Parathyroid adenoma (tissue), 2 donors: ENCODE measurements around the gene DTNA.

Experiments used
- H2AFZ ChIP-seq: fragments of 300-600 bp; sonication (generic); one replicate; pipeline ENCODE4 v1.7.0; 2017; ENCODE audit warnings: antibody characterized with exemption, mild to moderate bottlenecking
- H3K27ac ChIP-seq: fragments of 300-600 bp; sonication (generic); one replicate; pipeline ENCODE4 v1.7.0; 2017
- H3K27me3 ChIP-seq: fragments of 300-600 bp; sonication (generic); one replicate; pipeline ENCODE4 v1.7.0; 2017; ENCODE audit warnings: low read length; ENCODE audit not compliant: control insufficient read depth, insufficient read depth
- H3K36me3 ChIP-seq: fragments of 300-600 bp; sonication (generic); one replicate; pipeline ENCODE4 v1.7.0; 2017; ENCODE audit warnings: low read length; ENCODE audit not compliant: control insufficient read depth, insufficient read depth
- H3K4me1 ChIP-seq: fragments of 300-600 bp; sonication (generic); one replicate; pipeline ENCODE4 v1.7.0; 2017; ENCODE audit warnings: control low read depth
- H3K4me2 ChIP-seq: fragments of 300-600 bp; sonication (generic); one replicate; pipeline ENCODE4 v1.7.0; 2017; ENCODE audit warnings: low read length
- H3K4me3 ChIP-seq: fragments of 300-600 bp; sonication (generic); one replicate; pipeline ENCODE4 v1.7.0; 2017; ENCODE audit warnings: low read depth, low read length
- H3K79me2 ChIP-seq: fragments of 300-600 bp; sonication (generic); one replicate; pipeline ENCODE4 v1.7.0; 2017; ENCODE audit warnings: control low read depth
- H3K9ac ChIP-seq: fragments of 300-600 bp; sonication (generic); one replicate; pipeline ENCODE4 v1.7.0; 2017; ENCODE audit warnings: mild to moderate bottlenecking
- H3K9me3 ChIP-seq: fragments of 300-600 bp; sonication (generic); one replicate; pipeline ENCODE4 v1.7.0; 2017; ENCODE audit warnings: low read length; ENCODE audit not compliant: control insufficient read depth
- TF ChIP-seq, protein P1 (sequence below): fragments of 300-600 bp; sonication (generic); IDR thresholded peaks from one replicate; pipeline ENCODE4 v1.7.0; 2017; ENCODE audit warnings: antibody characterized with exemption, mild to moderate bottlenecking
- donor health status: primary hyperparathyroidism.

Gene DTNA

DNA sequence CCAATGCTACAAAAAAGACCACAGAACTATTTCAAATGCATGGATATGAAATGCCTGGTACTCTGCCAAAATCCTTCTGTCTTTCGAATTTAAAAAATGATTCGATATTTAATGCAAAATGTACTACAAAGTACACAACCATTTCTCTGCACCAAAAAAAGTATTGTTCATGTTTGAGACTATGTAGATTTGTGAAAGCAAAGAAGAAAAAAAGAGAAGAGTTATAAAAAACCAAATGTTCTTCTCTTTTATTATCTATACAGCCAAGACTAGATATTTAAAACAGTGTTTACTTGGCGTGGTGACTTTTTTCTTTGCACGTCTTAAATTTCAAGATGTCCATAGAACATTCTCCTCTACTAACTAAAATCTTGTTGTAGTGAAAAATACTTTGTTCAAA lies 89.2 kb downstream of the DTNA start:
- Histone ChIP-seq H3K27ac (no peak overlapping the region), H3K4me2 (no peak overlapping the region), H3K4me1 (no peaks in the 10 kb centered on the region), H3K9ac (no peak overlapping the region), H3K36me3 (no peaks in the 10 kb centered on the region), H3K9me3 (no peaks in the 10 kb centered on the region), H3K27me3 (no peaks in the 10 kb centered on the region), H3K4me3 (no peak overlapping the region), H3K79me2 (no peaks in the 10 kb centered on the region), H2AFZ (no peak overlapping the region)
- TF ChIP-seq, protein P1, sequence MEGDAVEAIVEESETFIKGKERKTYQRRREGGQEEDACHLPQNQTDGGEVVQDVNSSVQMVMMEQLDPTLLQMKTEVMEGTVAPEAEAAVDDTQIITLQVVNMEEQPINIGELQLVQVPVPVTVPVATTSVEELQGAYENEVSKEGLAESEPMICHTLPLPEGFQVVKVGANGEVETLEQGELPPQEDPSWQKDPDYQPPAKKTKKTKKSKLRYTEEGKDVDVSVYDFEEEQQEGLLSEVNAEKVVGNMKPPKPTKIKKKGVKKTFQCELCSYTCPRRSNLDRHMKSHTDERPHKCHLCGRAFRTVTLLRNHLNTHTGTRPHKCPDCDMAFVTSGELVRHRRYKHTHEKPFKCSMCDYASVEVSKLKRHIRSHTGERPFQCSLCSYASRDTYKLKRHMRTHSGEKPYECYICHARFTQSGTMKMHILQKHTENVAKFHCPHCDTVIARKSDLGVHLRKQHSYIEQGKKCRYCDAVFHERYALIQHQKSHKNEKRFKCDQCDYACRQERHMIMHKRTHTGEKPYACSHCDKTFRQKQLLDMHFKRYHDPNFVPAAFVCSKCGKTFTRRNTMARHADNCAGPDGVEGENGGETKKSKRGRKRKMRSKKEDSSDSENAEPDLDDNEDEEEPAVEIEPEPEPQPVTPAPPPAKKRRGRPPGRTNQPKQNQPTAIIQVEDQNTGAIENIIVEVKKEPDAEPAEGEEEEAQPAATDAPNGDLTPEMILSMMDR: no peak

DNA sequence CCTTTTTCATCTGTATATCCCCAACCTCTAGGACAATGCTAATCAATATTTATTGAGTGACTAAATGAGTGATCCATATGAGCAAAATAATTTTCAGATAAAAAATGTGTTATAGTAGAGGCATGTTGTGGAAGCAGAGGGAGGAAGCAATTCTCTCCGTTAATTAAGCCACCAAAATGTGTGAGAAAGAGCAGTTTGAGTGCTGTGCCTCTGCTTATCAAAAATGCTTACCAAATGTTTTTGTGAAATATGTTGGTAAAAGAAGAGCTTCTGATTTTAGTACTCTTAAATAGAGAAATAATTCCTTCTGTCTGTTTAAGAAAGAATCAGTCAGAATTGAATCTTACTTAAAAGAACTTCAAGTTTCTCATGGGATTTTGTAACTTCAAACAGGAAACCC lies 90.3 kb downstream of the DTNA start:
- Histone ChIP-seq H3K4me1 (no peaks in the 10 kb centered on the region), H3K9me3 (no peaks in the 10 kb centered on the region), H3K9ac (no peak overlapping the region), H3K27ac (no peak overlapping the region), H2AFZ (no peak overlapping the region), H3K79me2 (no peaks in the 10 kb centered on the region), H3K27me3 (no peaks in the 10 kb centered on the region), H3K4me3 (no peak overlapping the region), H3K36me3 (no peaks in the 10 kb centered on the region), H3K4me2 (no peak overlapping the region)
- TF ChIP-seq, protein P1: no peak

DNA sequence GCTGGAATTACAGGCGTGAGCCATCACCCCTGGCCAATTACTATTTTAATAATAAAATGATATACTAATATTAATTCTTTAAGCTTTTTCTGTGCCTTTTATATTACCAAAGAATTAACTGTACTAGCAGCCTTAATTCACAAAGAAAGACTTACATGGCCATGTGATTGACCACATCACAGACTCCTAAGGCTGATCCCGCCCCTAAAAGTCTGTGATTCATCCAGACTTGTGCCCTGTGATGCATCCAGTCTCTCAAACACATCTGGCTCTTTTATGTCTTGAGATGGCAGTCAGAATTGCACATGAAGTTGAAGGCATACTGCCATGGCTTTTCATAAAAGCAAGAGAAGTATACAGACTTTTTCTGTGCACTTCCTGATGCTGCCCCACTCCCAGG lies 91.7 kb downstream of the DTNA start:
- no peaks in the 10 kb centered on the region for H3K27me3 ChIP-seq
- H3K4me3 ChIP-seq: no peak overlapping the region
- H3K36me3 ChIP-seq: no peaks in the 10 kb centered on the region
- H3K9me3 ChIP-seq: no peaks in the 10 kb centered on the region
- H3K4me2 ChIP-seq: no peak overlapping the region
- TF ChIP-seq, protein P1: no peak
- H2AFZ ChIP-seq: no peak overlapping the region
- H3K4me1 ChIP-seq: no peaks in the 10 kb centered on the region
- H3K27ac ChIP-seq: no peak overlapping the region
- H3K79me2 ChIP-seq: no peaks in the 10 kb centered on the region
- no peak overlapping the region for H3K9ac ChIP-seq

DNA sequence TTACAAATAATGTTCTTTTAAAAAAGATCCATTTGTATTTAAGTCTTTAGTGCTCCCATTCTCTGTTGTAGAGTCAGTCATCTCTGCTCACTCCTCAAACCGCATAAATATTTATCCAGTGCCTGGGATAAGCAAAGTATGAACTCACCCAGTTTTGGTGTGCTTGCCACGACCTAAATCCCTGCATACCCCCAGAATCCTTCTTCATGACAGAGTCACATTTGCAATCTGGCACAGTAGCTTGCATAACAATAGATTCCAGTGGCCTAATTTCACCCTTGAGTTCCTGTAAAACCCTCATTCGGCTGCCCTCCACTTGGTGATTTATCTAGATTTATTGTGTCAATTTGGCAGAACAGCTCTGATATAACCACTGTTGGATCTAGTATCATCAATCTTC lies 92.9 kb downstream of the DTNA start:
- H3K27me3 ChIP-seq: no peaks in the 10 kb centered on the region
- no peak overlapping the region for H3K9ac ChIP-seq
- no peaks in the 10 kb centered on the region for H3K9me3 ChIP-seq
- H3K4me2 ChIP-seq: no peak overlapping the region
- H2AFZ ChIP-seq: no peak overlapping the region
- no peak overlapping the region for H3K27ac ChIP-seq
- H3K4me3 ChIP-seq: no peak overlapping the region
- no peaks in the 10 kb centered on the region for H3K4me1 ChIP-seq
- H3K36me3 ChIP-seq: no peaks in the 10 kb centered on the region
- H3K79me2 ChIP-seq: no peaks in the 10 kb centered on the region
- TF ChIP-seq, protein P1: no peak

DNA sequence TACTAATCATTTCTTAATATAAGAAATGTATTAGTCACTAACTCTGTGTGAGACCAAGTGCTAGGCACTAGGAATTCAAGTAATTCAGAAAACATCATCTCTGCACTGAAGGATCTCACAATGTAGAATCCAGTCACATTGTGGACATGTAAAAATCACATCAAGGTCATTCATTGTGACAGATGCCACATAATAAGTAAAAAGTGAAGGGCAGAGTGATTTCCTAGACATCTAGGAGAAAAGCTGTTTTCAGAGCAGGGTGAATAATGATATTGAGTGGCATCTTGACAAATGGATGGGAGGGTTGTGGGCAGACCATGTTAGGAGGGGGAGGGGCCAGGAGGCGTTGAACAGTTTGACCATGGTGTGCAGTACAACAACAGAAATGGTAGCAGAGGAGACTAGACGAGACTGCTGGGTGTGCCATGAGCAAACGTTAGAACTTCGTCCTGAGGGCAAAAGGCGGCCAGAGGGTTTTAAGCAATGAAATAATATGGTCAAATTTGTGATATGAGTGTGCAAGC lies 93.8 kb downstream of the DTNA start:
- no peak overlapping the region for H2AFZ ChIP-seq
- H3K27me3 ChIP-seq: no peaks in the 10 kb centered on the region
- no peak overlapping the region for H3K27ac ChIP-seq
- no peaks in the 10 kb centered on the region for H3K4me1 ChIP-seq
- H3K4me3 ChIP-seq: no peak overlapping the region
- H3K9me3 ChIP-seq: no peaks in the 10 kb centered on the region
- no peak overlapping the region for H3K4me2 ChIP-seq
- H3K9ac ChIP-seq: no peak overlapping the region
- TF ChIP-seq, protein P1: no peak
- H3K36me3 ChIP-seq: no peaks in the 10 kb centered on the region
- no peaks in the 10 kb centered on the region for H3K79me2 ChIP-seq
